Smooth muscle cell (in vitro differentiated cells): ENCODE measurements around the gene SMYD1. TPM values are rescaled to one million over a fixed set of nuclear protein-coding genes. Genes with fewer than 3 reads are reported as not detected.

ENCODE experiments used
- DNase-seq: peaks from one replicate; lab custom pipeline; 2025; ENCODE audit not compliant: unreplicated experiment; lab: John Stamatoyannopoulos, UW
- H2AFZ ChIP-seq: fragments of 200-600 bp; sonication (generic); 2 replicates; pipeline ENCODE4 v1.6.0; 2016; ENCODE audit warnings: antibody characterized with exemption, low read depth, mild to moderate bottlenecking
- H3F3A ChIP-seq: fragments of 200-600 bp; sonication (generic); 2 replicates; pipeline ENCODE4 v1.6.0; 2017; ENCODE audit warnings: antibody characterized with exemption, low read depth
- H3K27ac ChIP-seq: fragments of 200-600 bp; sonication (generic); 2 replicates; pipeline ENCODE4 v1.5.1; 2016; ENCODE audit warnings: low read depth, mild to moderate bottlenecking
- H3K27me3 ChIP-seq: fragments of 200-600 bp; sonication (generic); 2 replicates; pipeline ENCODE4 v1.6.1; 2016; ENCODE audit warnings: low read depth, mild to moderate bottlenecking
- H3K36me3 ChIP-seq: fragments of 200-600 bp; sonication (generic); 2 replicates; pipeline ENCODE4 v1.5.1; 2016; ENCODE audit warnings: low read depth
- H3K4me1 ChIP-seq: fragments of 200-600 bp; sonication (generic); 2 replicates; pipeline ENCODE4 v1.5.1; 2016; ENCODE audit warnings: low read depth
- H3K4me2 ChIP-seq: fragments of 200-600 bp; sonication (generic); 2 replicates; pipeline ENCODE4 v1.6.0; 2016; ENCODE audit warnings: mild to moderate bottlenecking
- H3K4me3 ChIP-seq: fragments of 200-600 bp; sonication (generic); 2 replicates; pipeline ENCODE4 v1.5.1; 2016; ENCODE audit warnings: mild to moderate bottlenecking
- H3K79me2 ChIP-seq: fragments of 200-600 bp; sonication (generic); 2 replicates; pipeline ENCODE4 v1.6.0; 2016; ENCODE audit warnings: low read depth, mild to moderate bottlenecking
- H3K9ac ChIP-seq: fragments of 200-600 bp; sonication (generic); 2 replicates; pipeline ENCODE4 v1.6.0; 2016; ENCODE audit warnings: low read depth
- H3K9me3 ChIP-seq: fragments of 200-600 bp; sonication (generic); replicated peaks from 2 replicates; pipeline ENCODE4 v1.5.1; 2016; ENCODE audit warnings: low read depth
- H4K20me1 ChIP-seq: fragments of 200-600 bp; sonication (generic); 2 replicates; pipeline ENCODE4 v1.6.0; 2016; ENCODE audit warnings: low read depth
- CTCF ChIP-seq: fragments of 200-600 bp; sonication (generic); IDR thresholded peaks from 2 replicates; pipeline ENCODE4 v1.5.1; 2017; ENCODE audit warnings: borderline replicate concordance, mild to moderate bottlenecking, antibody characterized with exemption; ENCODE audit not compliant: insufficient read depth, poor library complexity, severe bottlenecking
- WGBS: methylation state at CpG from one replicate; pipeline ENCODE4 v1.1.7; 2016; ENCODE audit warnings: low lambda C conversion rate; 5-methylcytosine and 5-hydroxymethylcytosine counted together
- polyA plus RNA-seq: library from polyadenylated mRNA; unstranded; fragments of >200 nt; fragmentation: Nextera tagmentation; extraction: Ambion mirVana; gene quantifications from 2 replicates; pipeline ENCODE4 v1.2.1, GENCODE V29; 2016
- total RNA-seq: library from RNA; depleted of rRNA; stranded (reverse); fragments of >200 nt; gene quantifications from 2 replicates; pipeline ENCODE4 v1.2.3, GENCODE V29; 2014

Gene SMYD1
- total and polyA plus RNA-seq, 2 experiments from 2014 or later: not detected

DNA sequence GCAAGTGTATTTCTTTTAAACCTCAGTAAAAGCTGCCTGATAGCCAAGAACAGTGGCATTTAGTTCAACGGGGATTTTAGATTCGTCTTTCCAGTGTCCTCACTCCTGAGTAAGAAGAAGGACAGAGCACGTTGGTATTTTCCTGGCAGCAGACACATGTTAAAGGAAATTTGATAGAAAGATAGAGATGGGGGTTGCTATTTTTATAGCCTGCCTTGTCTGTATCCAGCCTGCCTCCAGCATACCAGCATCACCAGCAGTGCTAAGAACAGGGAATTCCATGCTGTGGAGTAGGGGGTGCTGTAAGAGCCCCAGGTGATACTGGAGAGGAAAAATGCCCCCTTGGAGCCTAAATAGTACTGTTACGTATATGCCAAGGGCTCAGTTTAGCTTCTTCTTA, 1.1 kb upstream of the SMYD1 start:
- no peaks in the 10 kb centered on the region for H3K36me3 ChIP-seq
- H3K9ac ChIP-seq: no peak overlapping the region
- H3K4me3 ChIP-seq: no peak overlapping the region
- TF ChIP-seq CTCF: no peak
- H3K79me2 ChIP-seq: no peaks in the 10 kb centered on the region
- no peak overlapping the region for H2AFZ ChIP-seq
- no peak overlapping the region for H3K4me2 ChIP-seq
- no peaks in the 10 kb centered on the region for H3K4me1 ChIP-seq
- H4K20me1 ChIP-seq: no peaks in the 10 kb centered on the region
- no peak for DNase-seq
- WGBS: 30% methylated on average over 4 of the region's 4 CpGs
- no peaks in the 10 kb centered on the region for H3K9me3 ChIP-seq
- H3K27me3 ChIP-seq: no peaks in the 10 kb centered on the region
- H3F3A ChIP-seq: no peaks in the 10 kb centered on the region
- no peak overlapping the region for H3K27ac ChIP-seq

- Histone ChIP-seq H3K4me1 (no peaks in the 10 kb centered on the region), H3K27ac (no peak overlapping the region), H2AFZ (no peak overlapping the region), H3K27me3 (no peaks in the 10 kb centered on the region), H3K4me2 (no peak overlapping the region), H3K4me3 (no peak overlapping the region), H3K9ac (no peak overlapping the region), H3K79me2 (no peaks in the 10 kb centered on the region), H3K36me3 (no peaks in the 10 kb centered on the region), H4K20me1 (no peaks in the 10 kb centered on the region), H3K9me3 (no peaks in the 10 kb centered on the region), H3F3A (no peaks in the 10 kb centered on the region)
- 77% methylated on average over 5 of the region's 5 CpGs for WGBS
- no peak for DNase-seq
- TF ChIP-seq CTCF: no peak
These were observed 436 bp upstream of the SMYD1 start for GRCh38 chr2:88067189-88067588.

DNA sequence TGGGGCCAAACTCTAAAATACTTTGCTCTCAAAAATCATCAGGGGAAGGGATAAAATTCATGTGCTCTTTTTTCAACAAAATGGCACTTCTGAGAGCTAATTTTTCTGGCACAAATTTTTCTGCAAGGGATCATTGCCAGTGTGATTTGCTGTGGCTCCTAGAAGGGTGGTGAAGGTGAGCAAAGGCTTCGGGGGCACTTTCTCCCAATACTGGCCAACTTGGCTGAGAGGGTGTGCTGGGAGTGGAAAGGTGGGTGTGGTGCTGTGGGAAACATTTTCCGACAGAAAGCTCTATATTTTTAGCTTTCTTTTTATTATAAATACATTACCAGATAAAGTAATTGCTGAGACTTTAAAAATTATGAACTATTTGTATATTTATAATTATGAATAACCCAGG, 419 bp downstream of the SMYD1 start:
- H3K4me1 ChIP-seq: no peaks in the 10 kb centered on the region
- no peak overlapping the region for H3K4me2 ChIP-seq
- no peaks in the 10 kb centered on the region for H3K9me3 ChIP-seq
- H3F3A ChIP-seq: no peaks in the 10 kb centered on the region
- H2AFZ ChIP-seq: no peak overlapping the region
- DNase-seq: no peak
- H3K27me3 ChIP-seq: no peaks in the 10 kb centered on the region
- H3K27ac ChIP-seq: no peak overlapping the region
- H3K4me3 ChIP-seq: no peak overlapping the region
- no peaks in the 10 kb centered on the region for H4K20me1 ChIP-seq
- WGBS: 95% methylated on average over 2 of the region's 2 CpGs
- H3K9ac ChIP-seq: no peak overlapping the region
- no peak for TF ChIP-seq CTCF
- H3K79me2 ChIP-seq: no peaks in the 10 kb centered on the region
- no peaks in the 10 kb centered on the region for H3K36me3 ChIP-seq

DNA sequence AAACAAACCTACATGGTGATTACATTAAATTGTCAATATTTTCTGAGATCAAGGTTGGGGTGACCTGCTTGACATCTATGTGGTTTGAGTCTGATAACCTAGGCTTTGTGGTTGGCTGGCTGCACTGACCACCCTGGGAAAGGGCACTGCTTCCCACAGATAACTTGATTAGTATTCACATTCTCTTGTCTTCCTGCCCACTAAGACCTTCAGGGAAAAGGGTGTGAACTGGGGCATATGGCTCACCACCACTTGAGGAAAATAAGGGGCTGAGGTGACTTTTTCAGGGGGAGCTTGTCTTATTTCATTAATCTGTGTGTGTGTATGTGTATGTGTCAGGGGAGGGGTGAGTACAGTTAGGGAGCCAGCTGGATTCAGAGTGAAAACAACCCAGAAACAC, 1.5 kb downstream of the SMYD1 start:
- Histone ChIP-seq H2AFZ (no peak overlapping the region), H3K27me3 (no peaks in the 10 kb centered on the region), H3K9me3 (no peaks in the 10 kb centered on the region), H3K4me3 (no peak overlapping the region), H3K9ac (no peak overlapping the region), H4K20me1 (no peaks in the 10 kb centered on the region), H3K4me1 (no peaks in the 10 kb centered on the region), H3K4me2 (no peak overlapping the region), H3K27ac (no peak overlapping the region), H3F3A (no peaks in the 10 kb centered on the region), H3K79me2 (no peaks in the 10 kb centered on the region), H3K36me3 (no peaks in the 10 kb centered on the region)
- no peak for DNase-seq
- TF ChIP-seq CTCF: no peak
